Fibroblast of villous mesenchyme (primary cell): Measurements from ENCODE around the gene BCAS4. TPM values are rescaled to one million over a fixed set of nuclear protein-coding genes. Genes with fewer than 3 reads are reported as not detected.
"Not testable (repeated sequence)": the region's sequence is repeated elsewhere in the genome, so short reads cannot be mapped to it uniquely, and the experiment has no call there.

ENCODE experiments used
- DNase-seq: peaks from one replicate; pipeline ENCODE4 v3.0.0-alpha.2; 2010; ENCODE audit warnings: low read depth
- H3K4me3 ChIP-seq: 2 replicates; pipeline ENCODE4 v1.5.1; 2011; ENCODE audit warnings: low read depth, mild to moderate bottlenecking, low read length
- total RNA-seq: library from RNA; depleted of rRNA; stranded (reverse); fragments of >200 nt; gene quantifications from 2 replicates; pipeline ENCODE4 v1.2.3, GENCODE V29; 2012
- TF ChIP-seq, protein P1 (sequence below): IDR thresholded peaks from 2 replicates; pipeline ENCODE4 v1.5.1; 2012; ENCODE audit warnings: low read depth, mild to moderate bottlenecking, low read length; ENCODE audit not compliant: insufficient read depth

BCAS4 gene
- total RNA-seq, 1 donor, result 7.3 TPM

DNA sequence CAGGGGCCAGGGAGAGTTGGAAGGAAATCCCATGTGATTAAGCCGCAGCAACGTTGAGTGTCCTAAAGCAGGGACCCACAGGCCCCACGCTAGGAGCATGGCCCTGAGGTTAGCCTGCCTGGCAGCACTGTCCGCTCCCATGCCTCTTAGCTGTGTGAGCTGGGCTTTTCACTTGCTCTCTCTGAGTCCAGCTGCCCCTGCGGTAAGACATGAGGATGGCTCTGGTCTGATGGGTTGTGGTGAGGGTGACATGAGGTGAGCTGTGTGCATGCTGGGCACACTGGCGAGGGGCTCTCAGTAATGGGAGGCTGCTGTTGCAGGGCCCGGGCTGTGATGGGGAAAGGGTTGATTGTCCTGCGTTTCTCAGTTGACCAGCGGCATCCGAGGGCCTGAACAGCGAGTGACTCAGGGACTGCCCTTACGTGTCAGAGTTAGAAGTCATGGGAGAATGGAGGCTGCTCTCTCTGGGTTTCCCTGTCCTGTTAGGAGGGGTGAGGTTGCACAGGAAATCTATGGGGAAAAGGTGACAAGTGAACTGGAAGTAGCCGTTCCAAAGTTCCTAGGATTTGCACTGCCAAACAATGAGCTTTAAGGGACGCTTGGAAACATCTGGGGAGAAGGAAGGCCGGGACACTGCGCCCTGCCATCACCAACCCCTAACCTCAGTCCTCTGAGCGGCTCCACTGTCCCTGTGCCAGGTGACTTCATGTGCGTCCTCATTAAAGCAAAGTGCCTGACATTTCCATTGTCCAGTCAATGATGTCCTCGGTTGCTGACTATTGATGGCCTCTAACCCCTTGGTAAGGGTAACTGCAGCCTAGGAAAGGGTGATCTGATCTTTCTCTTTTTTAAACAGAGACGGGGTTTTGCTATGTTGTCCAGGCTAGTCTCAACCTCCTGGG is 85.0 kb downstream of the BCAS4 start:
- DNase-seq, result no peak
- TF ChIP-seq, protein P1, sequence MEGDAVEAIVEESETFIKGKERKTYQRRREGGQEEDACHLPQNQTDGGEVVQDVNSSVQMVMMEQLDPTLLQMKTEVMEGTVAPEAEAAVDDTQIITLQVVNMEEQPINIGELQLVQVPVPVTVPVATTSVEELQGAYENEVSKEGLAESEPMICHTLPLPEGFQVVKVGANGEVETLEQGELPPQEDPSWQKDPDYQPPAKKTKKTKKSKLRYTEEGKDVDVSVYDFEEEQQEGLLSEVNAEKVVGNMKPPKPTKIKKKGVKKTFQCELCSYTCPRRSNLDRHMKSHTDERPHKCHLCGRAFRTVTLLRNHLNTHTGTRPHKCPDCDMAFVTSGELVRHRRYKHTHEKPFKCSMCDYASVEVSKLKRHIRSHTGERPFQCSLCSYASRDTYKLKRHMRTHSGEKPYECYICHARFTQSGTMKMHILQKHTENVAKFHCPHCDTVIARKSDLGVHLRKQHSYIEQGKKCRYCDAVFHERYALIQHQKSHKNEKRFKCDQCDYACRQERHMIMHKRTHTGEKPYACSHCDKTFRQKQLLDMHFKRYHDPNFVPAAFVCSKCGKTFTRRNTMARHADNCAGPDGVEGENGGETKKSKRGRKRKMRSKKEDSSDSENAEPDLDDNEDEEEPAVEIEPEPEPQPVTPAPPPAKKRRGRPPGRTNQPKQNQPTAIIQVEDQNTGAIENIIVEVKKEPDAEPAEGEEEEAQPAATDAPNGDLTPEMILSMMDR, result no peak
- H3K4me3 ChIP-seq, result no peak overlapping the region

DNA sequence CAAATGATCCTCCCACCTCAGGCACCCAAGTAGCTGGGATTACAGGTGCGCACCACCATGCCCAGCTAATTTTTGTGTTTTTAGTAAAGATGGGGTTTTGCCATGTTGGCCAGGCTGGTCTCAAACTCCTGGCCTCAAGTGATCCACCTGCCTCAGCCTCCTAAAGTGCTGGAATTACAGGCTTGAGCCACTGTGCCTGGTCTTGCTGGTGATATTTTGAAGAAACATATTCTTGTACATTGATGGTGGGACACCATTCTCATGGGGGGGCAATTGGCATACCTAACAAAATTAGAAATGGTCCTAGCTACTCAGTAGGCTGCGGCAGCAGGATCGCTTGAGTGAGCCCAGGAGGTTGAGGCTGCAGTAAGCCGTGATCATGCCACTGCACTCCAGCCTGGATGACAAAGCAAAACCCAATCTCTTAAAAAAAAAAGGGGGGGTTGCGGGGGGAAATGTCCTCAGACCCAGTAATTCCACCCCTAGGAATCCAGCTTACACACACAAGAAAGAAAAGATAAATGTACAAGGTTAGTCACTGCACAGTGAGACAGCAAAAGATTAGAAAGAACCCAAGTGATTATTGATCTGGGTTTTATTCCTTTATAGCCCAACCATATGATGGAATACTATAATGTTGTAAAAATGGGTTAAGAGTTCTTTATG is 87.0 kb downstream of the BCAS4 start:
- H3K4me3 ChIP-seq, result not testable (repeated sequence)
- DNase-seq, result peak; percentile 8

GRCh38 chr20:50883856-50884255 is 89.0 kb downstream of the BCAS4 start:
- TF ChIP-seq, protein P1, result no peak
- DNase-seq, result no peak
- no peak overlapping the region for H3K4me3 ChIP-seq

- TF ChIP-seq, protein P1, result no peak
- no peak overlapping the region for H3K4me3 ChIP-seq
- DNase-seq, result no peak
These were observed 90.2 kb downstream of the BCAS4 start for GRCh38 chr20:50885068-50885467.

DNA sequence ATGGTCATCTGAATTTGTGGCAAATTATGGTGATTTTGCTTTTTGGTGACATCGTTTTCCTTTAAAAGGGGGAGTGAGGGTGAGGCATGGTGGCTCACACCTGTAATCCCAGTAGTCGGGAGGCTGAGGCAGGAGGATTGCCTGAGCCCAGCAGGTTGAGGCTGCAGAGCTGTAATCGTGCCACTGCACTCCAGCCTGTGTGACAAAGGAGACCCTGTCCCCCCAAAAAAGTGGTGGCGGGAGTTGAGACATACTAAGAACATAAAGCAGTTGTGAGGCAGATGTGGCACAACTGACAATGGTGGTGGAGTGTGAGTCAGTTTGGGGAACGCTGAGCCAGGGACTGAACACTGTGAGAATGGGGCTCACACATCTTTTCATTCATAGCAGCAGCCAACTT is 90.9 kb downstream of the BCAS4 start:
- H3K4me3 ChIP-seq, result no peak overlapping the region
- TF ChIP-seq, protein P1, result no peak
- DNase-seq, result no peak

GRCh38 chr20:50886184-50886790 is 91.4 kb downstream of the BCAS4 start:
- no peak for DNase-seq

GRCh38 chr20:50887576-50887975 is 92.7 kb downstream of the BCAS4 start:
- no peak overlapping the region for H3K4me3 ChIP-seq
- DNase-seq, result no peak
- TF ChIP-seq, protein P1, result no peak

More at GRCh38 chr20:50886184-50886790, 91.4 kb downstream of the BCAS4 start:
- H3K4me3 ChIP-seq, result no peak overlapping the region
- TF ChIP-seq, protein P1, result no peak
